SK-N-SH treated with all-trans-retinoic acid at 6 μM for 48 hours (cell line): Measurements from ENCODE around the gene ERC1.

Source experiments
- ATAC-seq: fragments of 200-7000 bp; cut with Tn5 transposase; 3 replicates; pipeline ENCODE4 v1.9.1; 2020; ENCODE audit warnings: mild to moderate bottlenecking, moderate library complexity
- ARNTL ChIP-seq: fragments of 450-650 bp; formaldehyde crosslinking; IDR thresholded peaks from 2 replicates; pipeline ENCODE4 v1.5.0; 2020; ENCODE audit warnings: low read depth, mild to moderate bottlenecking, moderate library complexity, borderline replicate concordance
- BACH2 ChIP-seq: fragments of 250-450 bp; sonication (Bioruptor Pico); IDR thresholded peaks from 2 replicates; pipeline ENCODE4 v1.9.0; 2021; ENCODE audit warnings: mild to moderate bottlenecking, borderline replicate concordance
- CSDC2 ChIP-seq: fragments of 250-450 bp; sonication (Bioruptor Pico); IDR thresholded peaks from 2 replicates; pipeline ENCODE4 v1.5.0; 2020; ENCODE audit warnings: mild to moderate bottlenecking, moderate library complexity
- ESRRG ChIP-seq: fragments of 250-450 bp; sonication (Bioruptor Pico); IDR thresholded peaks from 2 replicates; pipeline ENCODE4 v1.6.1; 2021; ENCODE audit warnings: mild to moderate bottlenecking
- GLIS3 ChIP-seq: fragments of 250-450 bp; sonication (Bioruptor Pico); IDR thresholded peaks from 2 replicates; pipeline ENCODE4 v1.5.0; 2020; ENCODE audit warnings: mild to moderate bottlenecking, moderate library complexity
- ISL1 ChIP-seq: fragments of 250-450 bp; sonication (Bioruptor Pico); IDR thresholded peaks from 2 replicates; pipeline ENCODE4 v2.1.2; 2022; ENCODE audit warnings: mild to moderate bottlenecking, moderate library complexity
- TCF4 ChIP-seq: fragments of 250-450 bp; sonication (Bioruptor Pico); IDR thresholded peaks from 2 replicates; pipeline ENCODE4 v1.8.0; 2021; ENCODE audit warnings: mild to moderate bottlenecking, moderate library complexity, borderline replicate concordance
- TOX ChIP-seq: fragments of 250-450 bp; sonication (Bioruptor Pico); IDR thresholded peaks from 2 replicates; pipeline ENCODE4 v1.8.0; 2021; ENCODE audit warnings: mild to moderate bottlenecking, moderate library complexity, borderline replicate concordance
- ZC3H10 ChIP-seq: fragments of 250-450 bp; sonication (Bioruptor Pico); IDR thresholded peaks from 2 replicates; pipeline ENCODE4 v1.5.1; 2021; ENCODE audit warnings: mild to moderate bottlenecking, moderate library complexity
- ZFP3 ChIP-seq: fragments of 250-450 bp; sonication (Bioruptor Pico); IDR thresholded peaks from 2 replicates; pipeline ENCODE4 v1.5.0; 2020; ENCODE audit warnings: mild to moderate bottlenecking, moderate library complexity
- ZFP30 ChIP-seq: fragments of 450-650 bp; formaldehyde crosslinking; IDR thresholded peaks from 2 replicates; pipeline ENCODE4 v1.5.0; 2022; ENCODE audit warnings: mild to moderate bottlenecking, moderate library complexity
- ZNF565 ChIP-seq: fragments of 450-650 bp; formaldehyde crosslinking; conservative IDR thresholded peaks from 2 replicates; pipeline ENCODE4 v1.5.0; 2020; ENCODE audit warnings: low read depth, mild to moderate bottlenecking, moderate library complexity
- ZNF70 ChIP-seq: fragments of 450-650 bp; formaldehyde crosslinking; IDR thresholded peaks from 2 replicates; pipeline ENCODE4 v1.5.0; 2020; ENCODE audit warnings: mild to moderate bottlenecking, moderate library complexity
- ZNF8 ChIP-seq: fragments of 450-650 bp; formaldehyde crosslinking; IDR thresholded peaks from 2 replicates; pipeline ENCODE4 v1.5.0; 2020; ENCODE audit warnings: mild to moderate bottlenecking, moderate library complexity
- TF ChIP-seq, protein P1 (sequence below): fragments of 250-450 bp; sonication (Bioruptor Pico); IDR thresholded peaks from 2 replicates; pipeline ENCODE4 v1.5.1; 2021; ENCODE audit warnings: mild to moderate bottlenecking, moderate library complexity
- TF ChIP-seq, protein P2 (sequence below): fragments of 250-450 bp; sonication (Bioruptor Pico); IDR thresholded peaks from 2 replicates; pipeline ENCODE4 v1.5.0; 2020; ENCODE audit warnings: mild to moderate bottlenecking, moderate library complexity

Gene ERC1

DNA sequence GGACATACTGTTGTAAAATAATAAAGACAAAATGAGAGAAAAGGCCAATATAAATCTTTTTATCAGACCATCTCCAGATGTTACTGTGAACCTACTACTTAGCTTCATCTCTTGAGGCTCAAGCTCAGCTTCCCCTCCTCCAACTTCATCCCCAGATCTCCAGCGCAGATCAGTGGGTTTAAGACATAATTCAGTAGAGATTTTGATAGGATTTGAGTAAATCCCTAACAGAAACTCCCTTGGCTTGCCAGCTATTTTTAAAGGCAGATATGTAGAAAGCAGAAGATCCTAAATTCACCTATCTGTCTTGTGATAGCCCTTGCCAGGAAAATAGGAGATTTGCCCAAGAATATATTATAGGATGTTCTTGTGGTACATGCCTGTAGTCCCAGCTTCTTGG, 366.7 kb downstream of the ERC1 start:
- TF ChIP-seq ESRRG (CRISPR knock-in tag) (no peak), BACH2 (no peak), GLIS3 (no peak), ZNF565 (CRISPR knock-in tag) (no peak), TCF4 (CRISPR knock-in tag) (no peak), ZFP30 (no peak), ZFP3 (CRISPR knock-in tag) (no peak), TOX (CRISPR knock-in tag) (no peak)
- TF ChIP-seq, protein P1, sequence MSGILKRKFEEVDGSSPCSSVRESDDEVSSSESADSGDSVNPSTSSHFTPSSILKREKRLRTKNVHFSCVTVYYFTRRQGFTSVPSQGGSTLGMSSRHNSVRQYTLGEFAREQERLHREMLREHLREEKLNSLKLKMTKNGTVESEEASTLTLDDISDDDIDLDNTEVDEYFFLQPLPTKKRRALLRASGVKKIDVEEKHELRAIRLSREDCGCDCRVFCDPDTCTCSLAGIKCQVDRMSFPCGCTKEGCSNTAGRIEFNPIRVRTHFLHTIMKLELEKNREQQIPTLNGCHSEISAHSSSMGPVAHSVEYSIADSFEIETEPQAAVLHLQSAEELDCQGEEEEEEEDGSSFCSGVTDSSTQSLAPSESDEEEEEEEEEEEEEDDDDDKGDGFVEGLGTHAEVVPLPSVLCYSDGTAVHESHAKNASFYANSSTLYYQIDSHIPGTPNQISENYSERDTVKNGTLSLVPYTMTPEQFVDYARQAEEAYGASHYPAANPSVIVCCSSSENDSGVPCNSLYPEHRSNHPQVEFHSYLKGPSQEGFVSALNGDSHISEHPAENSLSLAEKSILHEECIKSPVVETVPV (CRISPR knock-in tag), result no peak
- TF ChIP-seq, protein P2, sequence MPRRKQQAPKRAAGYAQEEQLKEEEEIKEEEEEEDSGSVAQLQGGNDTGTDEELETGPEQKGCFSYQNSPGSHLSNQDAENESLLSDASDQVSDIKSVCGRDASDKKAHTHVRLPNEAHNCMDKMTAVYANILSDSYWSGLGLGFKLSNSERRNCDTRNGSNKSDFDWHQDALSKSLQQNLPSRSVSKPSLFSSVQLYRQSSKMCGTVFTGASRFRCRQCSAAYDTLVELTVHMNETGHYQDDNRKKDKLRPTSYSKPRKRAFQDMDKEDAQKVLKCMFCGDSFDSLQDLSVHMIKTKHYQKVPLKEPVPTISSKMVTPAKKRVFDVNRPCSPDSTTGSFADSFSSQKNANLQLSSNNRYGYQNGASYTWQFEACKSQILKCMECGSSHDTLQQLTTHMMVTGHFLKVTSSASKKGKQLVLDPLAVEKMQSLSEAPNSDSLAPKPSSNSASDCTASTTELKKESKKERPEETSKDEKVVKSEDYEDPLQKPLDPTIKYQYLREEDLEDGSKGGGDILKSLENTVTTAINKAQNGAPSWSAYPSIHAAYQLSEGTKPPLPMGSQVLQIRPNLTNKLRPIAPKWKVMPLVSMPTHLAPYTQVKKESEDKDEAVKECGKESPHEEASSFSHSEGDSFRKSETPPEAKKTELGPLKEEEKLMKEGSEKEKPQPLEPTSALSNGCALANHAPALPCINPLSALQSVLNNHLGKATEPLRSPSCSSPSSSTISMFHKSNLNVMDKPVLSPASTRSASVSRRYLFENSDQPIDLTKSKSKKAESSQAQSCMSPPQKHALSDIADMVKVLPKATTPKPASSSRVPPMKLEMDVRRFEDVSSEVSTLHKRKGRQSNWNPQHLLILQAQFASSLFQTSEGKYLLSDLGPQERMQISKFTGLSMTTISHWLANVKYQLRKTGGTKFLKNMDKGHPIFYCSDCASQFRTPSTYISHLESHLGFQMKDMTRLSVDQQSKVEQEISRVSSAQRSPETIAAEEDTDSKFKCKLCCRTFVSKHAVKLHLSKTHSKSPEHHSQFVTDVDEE (CRISPR knock-in tag), result no peak
- no peak for ATAC-seq

DNA sequence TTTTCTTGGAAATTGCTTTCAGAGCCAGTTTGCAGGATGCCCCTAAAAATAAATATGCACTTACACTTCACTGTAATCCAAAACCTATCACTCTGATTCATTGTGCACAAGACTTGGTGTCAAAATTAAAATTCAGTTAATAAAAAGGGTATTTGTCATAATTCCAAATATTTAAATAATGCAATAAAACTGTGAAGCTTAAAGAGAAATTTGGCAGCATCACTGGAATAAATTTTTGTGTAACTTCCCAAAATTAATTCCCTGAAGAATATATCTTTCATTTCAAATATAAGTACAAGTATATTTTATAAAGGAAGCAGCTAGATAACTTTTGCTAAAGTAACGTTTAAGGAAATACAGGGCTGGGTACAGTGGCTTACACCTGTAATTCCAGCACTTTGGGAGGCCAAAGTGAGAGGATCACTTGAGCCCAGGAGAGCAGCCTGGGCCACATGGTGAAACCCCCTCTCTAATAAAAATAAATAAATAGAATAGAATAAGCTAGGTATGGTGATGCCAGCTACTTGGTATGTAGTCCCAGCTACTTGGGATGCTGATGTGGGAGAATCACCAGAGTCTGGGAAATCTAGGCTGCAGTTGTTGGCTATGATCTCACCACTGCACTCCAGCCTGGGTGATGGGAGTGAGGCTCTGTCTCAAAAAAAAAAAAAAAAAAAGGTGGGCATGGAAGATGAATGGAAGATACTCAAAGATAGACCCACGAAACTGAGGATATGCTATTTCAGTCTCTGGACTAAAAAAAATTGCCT, 369.6 kb downstream of the ERC1 start:
- TF ChIP-seq, protein P2 (CRISPR knock-in tag), result no peak
- TF ChIP-seq BACH2, result no peak
- TF ChIP-seq ZNF70 (CRISPR knock-in tag), result no peak
- TF ChIP-seq, protein P1 (CRISPR knock-in tag), result no peak
- peak; percentile 61 for ATAC-seq

DNA sequence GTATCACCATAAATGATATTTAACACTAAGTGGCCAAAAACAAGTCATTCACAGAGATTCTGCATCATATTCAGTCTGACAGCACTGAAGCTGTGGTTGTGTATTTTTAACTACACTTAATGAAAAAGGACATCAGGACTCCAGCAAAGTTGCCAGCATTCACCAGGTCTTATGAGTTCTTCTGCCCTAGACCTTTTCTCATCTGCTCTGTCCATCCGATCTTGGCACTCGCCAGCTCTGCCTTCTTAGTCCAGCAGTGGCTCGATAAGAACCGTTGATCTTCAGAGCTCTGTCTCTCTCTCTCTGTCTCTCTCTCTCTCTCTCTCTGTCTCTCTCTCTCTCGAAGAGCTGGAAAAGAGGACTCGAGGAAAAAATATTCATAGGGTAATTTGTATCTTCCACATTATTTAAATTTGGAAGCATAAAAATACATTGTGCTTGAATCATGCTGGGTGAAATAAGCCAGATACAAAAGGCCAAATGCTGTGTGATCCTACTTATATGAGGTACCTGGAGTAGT, 371.2 kb downstream of the ERC1 start:
- no peak for TF ChIP-seq ZNF8
- TF ChIP-seq, protein P1 (CRISPR knock-in tag), result no peak
- no peak for TF ChIP-seq ISL1 (CRISPR knock-in tag)
- no peak for TF ChIP-seq ZFP30
- no peak for TF ChIP-seq TCF4 (CRISPR knock-in tag)
- no peak for TF ChIP-seq ARNTL (CRISPR knock-in tag)
- no peak for ATAC-seq

DNA sequence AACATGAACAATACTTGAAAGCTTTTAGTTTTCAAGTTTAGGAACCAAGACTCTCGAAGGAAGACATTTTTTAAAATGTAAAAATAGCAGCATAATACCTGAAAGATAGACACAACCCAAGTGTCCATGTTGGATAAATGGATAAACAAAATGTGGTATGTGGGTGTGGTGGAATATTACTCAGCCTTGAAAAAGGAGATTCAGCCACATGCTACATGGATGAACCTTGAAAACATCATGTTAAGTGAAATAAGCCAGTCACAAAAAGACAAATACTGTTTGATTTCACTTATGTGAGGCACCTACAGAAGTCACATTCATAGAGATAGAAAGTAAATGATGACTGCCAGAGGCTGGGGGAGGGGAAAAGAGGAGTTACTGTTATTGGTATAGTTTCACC, 374.7 kb downstream of the ERC1 start:
- TF ChIP-seq ZNF8 (peak; percentile 77; the same call in 1 of the 2 replicates), TCF4 (CRISPR knock-in tag) (no peak), ZC3H10 (CRISPR knock-in tag) (no peak), ZFP30 (no peak), CSDC2 (CRISPR knock-in tag) (no peak)
- TF ChIP-seq, all 23 proteins: peak for 1
- no peak for ATAC-seq
